Measurements from ENCODE around the gene ESPL1.

GRCh38 chr12:53338017-53338416 lies 69.9 kb downstream of the ESPL1 start:
- TF ChIP-seq CTCF (IDR thresholded peaks at IDR 0.05) (no peak), POLR2A (IDR thresholded peaks at IDR 0.05) (no peak)

All from adrenal gland (tissue), 5 donors.